ENCODE measurements around the gene COMTD1. TPM values are rescaled to one million over a fixed set of nuclear protein-coding genes. Genes with fewer than 3 reads are reported as not detected.
A peak's percentile ranks its signal among the peaks of the same experiment; 100 is the strongest.
"Not testable (repeated sequence)": the region's sequence is repeated elsewhere in the genome, so short reads cannot be mapped to it uniquely, and the experiment has no call there.

Gene COMTD1
- total and polyA plus RNA-seq, 2 of the 4 experiments (the other 2 are of a cell fraction) = 1.6 to 6.4 TPM

- POLR2A ChIA-PET (ENCODE audit: unreplicated experiment) = no interaction called here
- dilution Hi-C loops (cut with HindIII; ENCODE audit: low sequenced_read_pairs, unreplicated experiment) = no loop called here
Observed at GRCh38 chr10:75189266-75190096, 46.3 kb downstream of the COMTD1 start.

GRCh38 chr10:75188522-75188921, 47.2 kb downstream of the COMTD1 start:
- H2BK20ac ChIP-seq (ENCODE audit: low read depth, low read length); POLR2A ChIA-PET (ENCODE audit: unreplicated experiment); H2BK5ac ChIP-seq (ENCODE audit: low read depth, low read length, poor library complexity, severe bottlenecking); H2BK15ac ChIP-seq (ENCODE audit: low read depth, low read length); H4K20me1 ChIP-seq (ENCODE audit: insufficient read depth, low read length); H3K18ac ChIP-seq (ENCODE audit: low read depth, low read length); ATAC-seq (ENCODE audit: low read depth); H2BK120ac ChIP-seq (ENCODE audit: low read depth, low read length); H2AK5ac ChIP-seq (ENCODE audit: low read depth, low read length); H3K4ac ChIP-seq (ENCODE audit: low read depth, low read length); H3K27me3 ChIP-seq (ENCODE audit: control insufficient read depth, insufficient read depth, low read length); H2AFZ ChIP-seq (replicated peaks; ENCODE audit: low read length, poor library complexity); BruUV-seq (replicated peaks); H3K23ac ChIP-seq (ENCODE audit: low read depth, low read length); DNase-seq; H4K91ac ChIP-seq (ENCODE audit: insufficient read depth, low read depth, low read length); H3K36me3 ChIP-seq (ENCODE audit: control insufficient read depth, insufficient read depth, low read length); H3K14ac ChIP-seq (replicated peaks; ENCODE audit: low read depth, low read length); H3K4me3 ChIP-seq (ENCODE audit: insufficient read depth, low read depth, low read length); H4K8ac ChIP-seq (ENCODE audit: low read depth in 2 of 2, low read length in 2 of 2); H4K5ac ChIP-seq (ENCODE audit: low read depth, low read length); H3K9ac ChIP-seq (ENCODE audit: low read depth, low read length); dilution Hi-C loops (cut with HindIII; ENCODE audit: low sequenced_read_pairs, unreplicated experiment); H3K56ac ChIP-seq (ENCODE audit: extremely low read depth, insufficient read depth, low read length); H2AK9ac ChIP-seq (replicated peaks; ENCODE audit: low read depth, low read length, poor library complexity); H3K9me3 ChIP-seq (ENCODE audit: control insufficient read depth, insufficient read depth, low read length); H3K4me2 ChIP-seq (ENCODE audit: low read depth, low read length); H3K27ac ChIP-seq (ENCODE audit: insufficient read depth, low read length): not testable (repeated sequence)
- peaks cover 19% of the 10 kb centered on the region for H3K4me1 ChIP-seq (ENCODE audit: control insufficient read depth, insufficient read depth, low read length)
- H3K79me1 ChIP-seq (ENCODE audit: low read depth in 1 of 2, low read length in 2 of 2) = peaks cover 14 to 29% of the 10 kb centered on the region in 2 experiments; a peak in 3 of 4 replicates
- peaks cover 15% of the 10 kb centered on the region for H3K9me1 ChIP-seq (ENCODE audit: insufficient read depth, low read length)
- CTCF ChIA-PET = interaction anchor here (0.6 to 1.4 kb wide), 4 partner anchors 22 to 46 kb away, joined by 3 to 7 read pairs (median 4); partner anchors contain the start of gene VDAC2
- WGBS, 2 experiments (ENCODE audit: extremely low coverage in 2 of 2, insufficient read length in 1 of 2) = 100% methylated on average over 4 of the region's 9 CpGs; no CpG with 5 or more reads in 1 of the 2 experiments
- intact Hi-C loops (cut with micrococcal nuclease) (loop anchor here (1.0 kb wide), 1 partner anchor 42 kb away; no protein-coding TSS in a partner anchor), in situ Hi-C loops (cut with MboI; ENCODE audit: low sequenced_read_pairs) (loop anchor here (5.0 kb wide), 1 partner anchor 39 kb away; no protein-coding TSS in a partner anchor)

More at GRCh38 chr10:75189266-75190096, 46.3 kb downstream of the COMTD1 start:
- H2BK120ac ChIP-seq (ENCODE audit: low read depth, low read length) = no peak overlapping the region; the same call in 1 of the 2 replicates
- intact Hi-C loops (cut with micrococcal nuclease) (no loop called here), in situ Hi-C loops (cut with MboI; ENCODE audit: low sequenced_read_pairs) (loop anchor here (5.0 kb wide), 1 partner anchor 38 kb away; no protein-coding TSS in a partner anchor)
- no peak overlapping the region for H3K56ac ChIP-seq (ENCODE audit: extremely low read depth, insufficient read depth, low read length)
- no peak overlapping the region for H2AFZ ChIP-seq (replicated peaks; ENCODE audit: low read length, poor library complexity)
- H3K79me1 ChIP-seq (ENCODE audit: low read depth in 1 of 2, low read length in 2 of 2) = peaks cover 14 to 34% of the 10 kb centered on the region in 2 experiments; a peak in 3 of 4 replicates
- H3K9ac ChIP-seq (ENCODE audit: low read depth, low read length) = no peak overlapping the region
- H2AK5ac ChIP-seq (ENCODE audit: low read depth, low read length) = peak overlapping the region; percentile 23
- no peaks in the 10 kb centered on the region for H3K27me3 ChIP-seq (ENCODE audit: control insufficient read depth, insufficient read depth, low read length)
- no peak overlapping the region for H2BK5ac ChIP-seq (ENCODE audit: low read depth, low read length, poor library complexity, severe bottlenecking)
- peak overlapping the region; percentile 82 for H3K23ac ChIP-seq (ENCODE audit: low read depth, low read length)
- H4K5ac ChIP-seq (ENCODE audit: low read depth, low read length) = peak overlapping the region; percentile 56
- peak overlapping the region; percentile 30; the same call in 2 of the 3 replicates for H2BK15ac ChIP-seq (ENCODE audit: low read depth, low read length)
- peaks cover 19% of the 10 kb centered on the region for H3K4me1 ChIP-seq (ENCODE audit: control insufficient read depth, insufficient read depth, low read length)
- no peaks in the 10 kb centered on the region for H3K36me3 ChIP-seq (ENCODE audit: control insufficient read depth, insufficient read depth, low read length)
- no TSS peak for BruUV-seq (replicated peaks)
- peak overlapping the region; percentile 41; the same call in 1 of the 2 replicates for H3K4ac ChIP-seq (ENCODE audit: low read depth, low read length)
- H3K27ac ChIP-seq (ENCODE audit: insufficient read depth, low read length) = no peak overlapping the region
- H3K9me3 ChIP-seq (ENCODE audit: control insufficient read depth, insufficient read depth, low read length) = no peaks in the 10 kb centered on the region
- ATAC-seq (ENCODE audit: low read depth) = no peak
- no peak overlapping the region for H3K4me2 ChIP-seq (ENCODE audit: low read depth, low read length)
- H2BK20ac ChIP-seq (ENCODE audit: low read depth, low read length) = peak overlapping the region; percentile 24; the same call in 1 of the 2 replicates
- 0 out of 2 replicates have a peak overlapping the region, but pooled peaks have one; percentile 0 for H3K14ac ChIP-seq (replicated peaks; ENCODE audit: low read depth, low read length)
- peaks cover 15% of the 10 kb centered on the region for H3K9me1 ChIP-seq (ENCODE audit: insufficient read depth, low read length)
- H4K8ac ChIP-seq (ENCODE audit: low read depth in 2 of 2, low read length in 2 of 2) = no peak overlapping the region
- peak overlapping the region; percentile 63 for H4K91ac ChIP-seq (ENCODE audit: insufficient read depth, low read depth, low read length)
- DNase-seq = no peak
- CTCF ChIA-PET = no interaction called here
- peak overlapping the region; percentile 17 for H2AK9ac ChIP-seq (replicated peaks; ENCODE audit: low read depth, low read length, poor library complexity)
- WGBS, 2 experiments (ENCODE audit: extremely low coverage in 2 of 2, insufficient read length in 1 of 2) = 100% methylated on average over 6 of the region's 12 CpGs; no CpG with 5 or more reads in 1 of the 2 experiments
- TF ChIP-seq FOS (IDR thresholded peaks at IDR 0.05; ENCODE audit: low read depth, low read length) (no peak), MAZ (IDR thresholded peaks at IDR 0.05; ENCODE audit: borderline replicate concordance, low read depth, low read length) (no peak), SMC3 (IDR thresholded peaks at IDR 0.05; ENCODE audit: low read depth, low read length) (no peak), MXI1 (IDR thresholded peaks at IDR 0.05; ENCODE audit: borderline replicate concordance, low read depth, low read length) (no peak), POLR2A (IDR thresholded peaks at IDR 0.05; ENCODE audit: low read depth, low read length) (no peak)
- no peak overlapping the region for H3K4me3 ChIP-seq (ENCODE audit: insufficient read depth, low read depth, low read length)
- peak overlapping the region; percentile 30 for H3K18ac ChIP-seq (ENCODE audit: low read depth, low read length)
- H4K20me1 ChIP-seq (ENCODE audit: insufficient read depth, low read length) = no peaks in the 10 kb centered on the region; the same call in 1 of the 2 replicates

Data from IMR-90 (cell line).